Measurements from ENCODE around the gene ATG9A. TPM values are rescaled to one million over a fixed set of nuclear protein-coding genes. Genes with fewer than 3 reads are reported as not detected.

The ATG9A gene
- total and polyA plus RNA-seq, 2 of the 8 experiments (the other 6 are each of a cell fraction or from before 2014, with no cell fraction given), result 43.6 to 66.8 TPM

- no peak for TF ChIP-seq CHD7 (IDR thresholded peaks at IDR 0.05; ENCODE audit: insufficient replicate concordance, low read length)
- no peak for TF ChIP-seq ASH2L (IDR thresholded peaks at IDR 0.05; ENCODE audit: low read length)
- no peak for TF ChIP-seq CBX8 (IDR thresholded peaks at IDR 0.05; ENCODE audit: borderline replicate concordance, low read depth, low read length)
- TF ChIP-seq RFX5 (IDR thresholded peaks at IDR 0.05; ENCODE audit: borderline replicate concordance, low read depth, low read length), result no peak
- no peak for TF ChIP-seq SUZ12 (IDR thresholded peaks at IDR 0.05; ENCODE audit: low read length)
- TF ChIP-seq, protein P1, sequence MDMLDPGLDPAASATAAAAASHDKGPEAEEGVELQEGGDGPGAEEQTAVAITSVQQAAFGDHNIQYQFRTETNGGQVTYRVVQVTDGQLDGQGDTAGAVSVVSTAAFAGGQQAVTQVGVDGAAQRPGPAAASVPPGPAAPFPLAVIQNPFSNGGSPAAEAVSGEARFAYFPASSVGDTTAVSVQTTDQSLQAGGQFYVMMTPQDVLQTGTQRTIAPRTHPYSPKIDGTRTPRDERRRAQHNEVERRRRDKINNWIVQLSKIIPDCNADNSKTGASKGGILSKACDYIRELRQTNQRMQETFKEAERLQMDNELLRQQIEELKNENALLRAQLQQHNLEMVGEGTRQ (IDR thresholded peaks at IDR 0.05; ENCODE audit: low read length), result no peak
These were observed 36.8 kb upstream of the ATG9A start (continued) for GRCh38 chr2:219266232-219266631.
